ENCODE data around the gene FBL.

DNA sequence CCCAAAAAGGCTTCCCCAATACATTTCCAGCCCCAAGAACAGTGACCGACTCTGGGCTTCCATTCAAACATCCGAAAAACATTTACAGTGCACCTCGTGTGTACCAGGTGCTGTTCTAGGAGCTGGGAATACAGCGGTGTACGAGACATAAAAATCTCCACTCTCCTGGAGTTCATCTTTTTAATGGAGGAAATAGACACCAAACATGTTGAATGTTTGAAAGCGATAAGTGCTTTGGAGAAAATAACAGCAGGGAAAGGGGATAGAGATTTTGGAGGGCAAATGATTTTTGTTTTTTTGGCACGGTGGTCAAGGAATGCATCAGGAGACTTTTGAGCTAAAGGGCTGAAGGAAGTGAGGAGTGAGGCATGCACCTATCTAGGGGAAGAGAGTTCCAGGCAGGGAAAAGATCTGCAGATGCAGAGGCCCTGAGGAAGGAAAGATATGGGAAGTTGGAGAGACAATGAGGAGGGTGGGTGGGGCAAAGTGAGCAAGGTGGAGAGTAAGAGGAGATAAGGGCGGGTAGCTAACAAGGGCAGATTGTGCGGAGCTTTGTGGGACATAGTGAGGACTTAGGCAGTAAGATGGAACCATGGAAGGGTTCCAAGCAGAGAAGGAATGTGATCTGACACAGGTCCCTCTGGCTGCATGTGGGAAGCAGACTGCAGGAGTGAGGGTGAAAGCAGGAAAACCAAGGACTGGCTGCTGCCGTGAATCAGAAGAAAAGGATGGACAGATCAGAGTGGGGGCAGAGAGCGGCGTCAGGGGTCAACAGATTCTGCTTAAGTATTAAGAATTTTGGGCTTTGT lies 703 bp upstream of the FBL start:
- TF ChIP-seq, protein P1, sequence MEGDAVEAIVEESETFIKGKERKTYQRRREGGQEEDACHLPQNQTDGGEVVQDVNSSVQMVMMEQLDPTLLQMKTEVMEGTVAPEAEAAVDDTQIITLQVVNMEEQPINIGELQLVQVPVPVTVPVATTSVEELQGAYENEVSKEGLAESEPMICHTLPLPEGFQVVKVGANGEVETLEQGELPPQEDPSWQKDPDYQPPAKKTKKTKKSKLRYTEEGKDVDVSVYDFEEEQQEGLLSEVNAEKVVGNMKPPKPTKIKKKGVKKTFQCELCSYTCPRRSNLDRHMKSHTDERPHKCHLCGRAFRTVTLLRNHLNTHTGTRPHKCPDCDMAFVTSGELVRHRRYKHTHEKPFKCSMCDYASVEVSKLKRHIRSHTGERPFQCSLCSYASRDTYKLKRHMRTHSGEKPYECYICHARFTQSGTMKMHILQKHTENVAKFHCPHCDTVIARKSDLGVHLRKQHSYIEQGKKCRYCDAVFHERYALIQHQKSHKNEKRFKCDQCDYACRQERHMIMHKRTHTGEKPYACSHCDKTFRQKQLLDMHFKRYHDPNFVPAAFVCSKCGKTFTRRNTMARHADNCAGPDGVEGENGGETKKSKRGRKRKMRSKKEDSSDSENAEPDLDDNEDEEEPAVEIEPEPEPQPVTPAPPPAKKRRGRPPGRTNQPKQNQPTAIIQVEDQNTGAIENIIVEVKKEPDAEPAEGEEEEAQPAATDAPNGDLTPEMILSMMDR (IDR thresholded peaks at IDR 0.05; ENCODE audit: low read depth, low read length, missing input control), result no peak
- TF ChIP-seq TAF1 (conservative IDR thresholded peaks at IDR 0.05) (peak; percentile 4), RAD21 (IDR thresholded peaks at IDR 0.05) (no peak), GABPA (IDR thresholded peaks at IDR 0.05 in 1 of 2, conservative IDR thresholded peaks at IDR 0.05 in 1 of 2) (no peak), RXRA (IDR thresholded peaks at IDR 0.05) (no peak), JUND (IDR thresholded peaks at IDR 0.05) (no peak), NR2F2 (IDR thresholded peaks at IDR 0.05) (no peak), HNF4A (conservative IDR thresholded peaks at IDR 0.05) (no peak), HNF4G (IDR thresholded peaks at IDR 0.05) (no peak), SP1 (IDR thresholded peaks at IDR 0.05) (no peak), YY1 (IDR thresholded peaks at IDR 0.05) (no peak)
- TF ChIP-seq, protein P2, sequence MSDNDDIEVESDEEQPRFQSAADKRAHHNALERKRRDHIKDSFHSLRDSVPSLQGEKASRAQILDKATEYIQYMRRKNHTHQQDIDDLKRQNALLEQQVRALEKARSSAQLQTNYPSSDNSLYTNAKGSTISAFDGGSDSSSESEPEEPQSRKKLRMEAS (IDR thresholded peaks at IDR 0.05), result no peak
- TF ChIP-seq, protein P3, sequence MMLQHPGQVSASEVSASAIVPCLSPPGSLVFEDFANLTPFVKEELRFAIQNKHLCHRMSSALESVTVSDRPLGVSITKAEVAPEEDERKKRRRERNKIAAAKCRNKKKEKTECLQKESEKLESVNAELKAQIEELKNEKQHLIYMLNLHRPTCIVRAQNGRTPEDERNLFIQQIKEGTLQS (IDR thresholded peaks at IDR 0.05), result no peak
- TF ChIP-seq, protein P4, sequence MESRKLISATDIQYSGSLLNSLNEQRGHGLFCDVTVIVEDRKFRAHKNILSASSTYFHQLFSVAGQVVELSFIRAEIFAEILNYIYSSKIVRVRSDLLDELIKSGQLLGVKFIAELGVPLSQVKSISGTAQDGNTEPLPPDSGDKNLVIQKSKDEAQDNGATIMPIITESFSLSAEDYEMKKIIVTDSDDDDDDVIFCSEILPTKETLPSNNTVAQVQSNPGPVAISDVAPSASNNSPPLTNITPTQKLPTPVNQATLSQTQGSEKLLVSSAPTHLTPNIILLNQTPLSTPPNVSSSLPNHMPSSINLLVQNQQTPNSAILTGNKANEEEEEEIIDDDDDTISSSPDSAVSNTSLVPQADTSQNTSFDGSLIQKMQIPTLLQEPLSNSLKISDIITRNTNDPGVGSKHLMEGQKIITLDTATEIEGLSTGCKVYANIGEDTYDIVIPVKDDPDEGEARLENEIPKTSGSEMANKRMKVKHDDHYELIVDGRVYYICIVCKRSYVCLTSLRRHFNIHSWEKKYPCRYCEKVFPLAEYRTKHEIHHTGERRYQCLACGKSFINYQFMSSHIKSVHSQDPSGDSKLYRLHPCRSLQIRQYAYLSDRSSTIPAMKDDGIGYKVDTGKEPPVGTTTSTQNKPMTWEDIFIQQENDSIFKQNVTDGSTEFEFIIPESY (IDR thresholded peaks at IDR 0.05), result no peak

All from liver (tissue), 3 donors.